H1 (cell line): ENCODE results near the gene RAB44. TPM values are rescaled to one million over a fixed set of nuclear protein-coding genes. Genes with fewer than 3 reads are reported as not detected.

ENCODE experiments used
- CTCF ChIA-PET: fragments of 300-600 bp; sonication (Branson Sonifier 250); formaldehyde crosslinking; loops from one replicate; lab custom pipeline; 2021; ENCODE audit not compliant: partially characterized antibody; lab: Charles Lee
- POLR2A ChIA-PET: fragments of 300-600 bp; sonication (Branson Sonifier 250); formaldehyde crosslinking; loops from one replicate; lab custom pipeline; 2021; ENCODE audit warnings: inconsistent platforms; ENCODE audit not compliant: partially characterized antibody; lab: Charles Lee
- DNase-seq, 2 experiments: peaks; one replicate each; pipeline versions ENCODE4 v3.0.0 to v3.0.0-alpha.2; 2010 to 2022; ENCODE audit warnings: low spot score in 2 of 2, low read depth in 1 of 2, mixed read lengths in 1 of 2
- FAIRE-seq: peaks from 2 replicates; lab custom pipeline; 2011; peaks lifted over from hg19 to GRCh38; lab: Jason Lieb, UNC
- H2AFZ ChIP-seq: 2 replicates; pipeline ENCODE4 v1.8.1; 2012; ENCODE audit warnings: low read length, inconsistent platforms
- H2AK5ac ChIP-seq: 2 replicates; pipeline ENCODE4 v1.6.1; 2013; ENCODE audit warnings: low read depth, low read length
- H2BK120ac ChIP-seq: replicated peaks from 2 replicates; pipeline ENCODE3; 2013; ENCODE audit warnings: low read depth, low read length, inconsistent platforms
- H2BK12ac ChIP-seq: 2 replicates; pipeline ENCODE4 v1.6.1; 2013; ENCODE audit warnings: low read depth, low read length
- H2BK15ac ChIP-seq: 2 replicates; pipeline ENCODE4 v1.6.1; 2013; ENCODE audit warnings: low read length
- H2BK20ac ChIP-seq: 2 replicates; pipeline ENCODE4 v1.6.1; 2013; ENCODE audit warnings: low read length
- H2BK5ac ChIP-seq: 2 replicates; pipeline ENCODE4 v1.6.1; 2013; ENCODE audit warnings: low read depth, low read length
- H3K14ac ChIP-seq: 2 replicates; pipeline ENCODE4 v1.6.1; 2013; ENCODE audit warnings: inconsistent platforms; ENCODE audit not compliant: insufficient read length
- H3K18ac ChIP-seq: 2 replicates; pipeline ENCODE4 v1.6.1; 2013; ENCODE audit warnings: low read length; ENCODE audit errors: extremely low read depth
- H3K23ac ChIP-seq: 2 replicates; pipeline ENCODE4 v1.6.1; 2013; ENCODE audit warnings: inconsistent platforms; ENCODE audit not compliant: insufficient read length
- H3K23me2 ChIP-seq: 2 replicates; pipeline ENCODE4 v1.6.1; 2013; ENCODE audit warnings: low read depth, low read length
- H3K27ac ChIP-seq: 2 replicates; pipeline ENCODE4 v1.6.1; 2011; ENCODE audit warnings: low read depth, low read length, inconsistent platforms
- H3K27me3 ChIP-seq, 4 experiments: replicated peaks in 1 of 4; 1 replicate in 1 of 4; 2 replicates in 3 of 4; pipeline versions ENCODE4 v1.6.1 to v1.8.1; 2011 to 2013; ENCODE audit warnings: low read length in 3 of 4, mild to moderate bottlenecking in 3 of 4, inconsistent platforms in 2 of 4, mixed read lengths in 2 of 4, moderate library complexity in 1 of 4; ENCODE audit not compliant: control insufficient read depth in 3 of 4, insufficient read depth in 3 of 4; ENCODE audit errors: extremely low read depth in 1 of 4
- H3K36me3 ChIP-seq, 4 experiments: 2 replicates each; pipeline versions ENCODE4 v1.6.1 to v1.8.1; 2011 to 2013; ENCODE audit warnings: mild to moderate bottlenecking in 4 of 4, low read length in 3 of 4, moderate library complexity in 2 of 4, control low read depth in 1 of 4, inconsistent platforms in 1 of 4; ENCODE audit not compliant: insufficient read depth in 4 of 4, control insufficient read depth in 2 of 4
- H3K4ac ChIP-seq: replicated peaks from 2 replicates; pipeline ENCODE3; 2013; ENCODE audit warnings: low read length, low read depth, mixed read lengths, inconsistent platforms; ENCODE audit not compliant: insufficient read length
- H3K4me1 ChIP-seq, 4 experiments: replicated peaks in 1 of 4; 1 replicate in 1 of 4; 2 replicates in 3 of 4; pipeline versions ENCODE4 v1.6.1 to v1.8.1; 2011 to 2013; ENCODE audit warnings: low read length in 3 of 4, inconsistent platforms in 2 of 4, mixed read lengths in 1 of 4; ENCODE audit not compliant: insufficient read depth in 4 of 4, control insufficient read depth in 3 of 4
- H3K4me2 ChIP-seq, 2 experiments: 2 replicates each; pipeline versions ENCODE4 v1.6.1 to v1.8.1; 2011 to 2013; ENCODE audit warnings: low read depth in 2 of 2, low read length in 2 of 2, control low read depth in 1 of 2, inconsistent platforms in 1 of 2, mild to moderate bottlenecking in 1 of 2; ENCODE audit not compliant: insufficient read depth in 1 of 2
- H3K4me3 ChIP-seq, 4 experiments: fragments of 200-600, 300-600 bp in 1 of 4; sonication (generic), shearing (Covaris generic), sonication (Bioruptor Twin) in 1 of 4; 2 replicates each; pipeline versions ENCODE4 v1.5.1 to v1.8.1; 2011 to 2016; ENCODE audit warnings: low read length in 4 of 4, low read depth in 3 of 4, control low read depth in 2 of 4, inconsistent platforms in 2 of 4, mild to moderate bottlenecking in 2 of 4, mixed read lengths in 1 of 4, moderate library complexity in 1 of 4; ENCODE audit not compliant: insufficient read depth in 2 of 4; ENCODE audit errors: extremely low read depth in 1 of 4
- H3K56ac ChIP-seq: replicated peaks from 2 replicates; pipeline ENCODE3; 2013; ENCODE audit warnings: low read depth, mild to moderate bottlenecking, mixed read lengths, low read length, inconsistent platforms; ENCODE audit not compliant: insufficient read length
- H3K79me1 ChIP-seq: 2 replicates; pipeline ENCODE4 v1.6.1; 2013; ENCODE audit warnings: low read depth, low read length, control low read depth
- H3K79me2 ChIP-seq, 2 experiments: 2 replicates each; pipeline versions ENCODE4 v1.6.1 to v1.8.1; 2012 to 2013; ENCODE audit warnings: low read length in 2 of 2, mild to moderate bottlenecking in 2 of 2, inconsistent platforms in 1 of 2; ENCODE audit not compliant: insufficient read depth in 2 of 2, control insufficient read depth in 1 of 2
- H3K9ac ChIP-seq, 4 experiments: replicated peaks in 1 of 4; 1 replicate in 1 of 4; 2 replicates in 3 of 4; pipeline versions ENCODE4 v1.6.1 to v1.8.1; 2011 to 2013; ENCODE audit warnings: low read depth in 3 of 4, low read length in 3 of 4, control low read depth in 2 of 4, mild to moderate bottlenecking in 2 of 4, moderate library complexity in 2 of 4, inconsistent platforms in 1 of 4; ENCODE audit errors: extremely low read depth in 1 of 4
- H3K9me3 ChIP-seq, 2 experiments: 2 replicates each; pipeline versions ENCODE4 v1.6.1 to v1.8.1; 2012 to 2013; ENCODE audit warnings: mild to moderate bottlenecking in 2 of 2, moderate library complexity in 2 of 2, control low read depth in 1 of 2, inconsistent platforms in 1 of 2, low read depth in 1 of 2, low read length in 1 of 2, mixed read lengths in 1 of 2; ENCODE audit not compliant: insufficient read depth in 2 of 2
- H4K20me1 ChIP-seq, 2 experiments: replicated peaks in 1 of 2; 2 replicates each; pipeline versions ENCODE3 to v1.8.1; 2011 to 2013; ENCODE audit warnings: inconsistent platforms in 2 of 2, low read length in 2 of 2, mild to moderate bottlenecking in 1 of 2; ENCODE audit not compliant: insufficient read depth in 2 of 2, control insufficient read depth in 1 of 2
- H4K5ac ChIP-seq: 2 replicates; pipeline ENCODE4 v1.6.1; 2013; ENCODE audit warnings: low read length, low read depth, mixed read lengths, inconsistent platforms; ENCODE audit not compliant: insufficient read length
- H4K8ac ChIP-seq: 2 replicates; pipeline ENCODE4 v1.8.0; 2013; ENCODE audit warnings: mild to moderate bottlenecking, moderate library complexity, low read length, inconsistent platforms; ENCODE audit not compliant: insufficient read depth; ENCODE audit errors: extremely low read depth
- H4K91ac ChIP-seq: replicated peaks from 2 replicates; pipeline ENCODE3; 2013; ENCODE audit warnings: low read length, mixed read lengths, inconsistent platforms; ENCODE audit not compliant: insufficient read length
- CBX8 ChIP-seq: fragments of 300-800, 300-1000 bp; sonication (generic); IDR thresholded peaks from 2 replicates; pipeline ENCODE4 v1.7.1; 2016; ENCODE audit warnings: low read depth, low read length, borderline replicate concordance
- CTBP2 ChIP-seq: IDR thresholded peaks from 2 replicates; pipeline ENCODE4 v1.7.0; 2011; ENCODE audit warnings: borderline replicate concordance, mild to moderate bottlenecking, moderate library complexity, mixed read lengths, low read length; ENCODE audit not compliant: insufficient read depth, insufficient read length
- EGR1 ChIP-seq: IDR thresholded peaks from 2 replicates; pipeline ENCODE4 v1.6.1; 2011; ENCODE audit warnings: low read depth, low read length, borderline replicate concordance
- EZH2 ChIP-seq: fragments of 200-600 bp; sonication (generic); IDR thresholded peaks from 2 replicates; pipeline ENCODE4 v1.7.1; 2012; ENCODE audit warnings: low read depth, mild to moderate bottlenecking, moderate library complexity, low read length, inconsistent platforms; ENCODE audit not compliant: severe bottlenecking
- HDAC6 ChIP-seq: IDR thresholded peaks from one replicate; pipeline ENCODE4 v1.7.1; 2012; ENCODE audit warnings: low read depth, mild to moderate bottlenecking, inconsistent platforms, low read length, moderate library complexity
- NANOG ChIP-seq: IDR thresholded peaks from 2 replicates; pipeline ENCODE4 v1.6.1; 2011; ENCODE audit warnings: low read length, low read depth, mild to moderate bottlenecking, inconsistent platforms; ENCODE audit not compliant: insufficient read depth, poor library complexity, severe bottlenecking
- RAD21 ChIP-seq, 2 experiments: IDR thresholded peaks in 1 of 2; conservative IDR thresholded peaks in 1 of 2; 2 replicates each; pipeline ENCODE4 v1.6.1; 2011; ENCODE audit warnings: low read depth in 2 of 2, low read length in 2 of 2, improper control_type of control experiment in 1 of 2, inconsistent platforms in 1 of 2, mild to moderate bottlenecking in 1 of 2, moderate library complexity in 1 of 2
- RFX5 ChIP-seq: IDR thresholded peaks from 2 replicates; pipeline ENCODE4 v1.6.1; 2011; ENCODE audit warnings: low read depth, low read length, improper control_type of control experiment, borderline replicate concordance
- SIRT6 ChIP-seq: IDR thresholded peaks from one replicate; pipeline ENCODE4 v1.7.1; 2012; ENCODE audit warnings: low read length, inconsistent platforms
- WGBS, 2 experiments: shearing (Covaris generic) in 1 of 2; methylation state at CpG; one replicate each; pipeline versions ENCODE4 v1.1.6 to v1.1.7; 2013 to 2015; ENCODE audit warnings: low lambda C conversion rate in 2 of 2, mixed read lengths in 2 of 2, inconsistent platforms in 1 of 2, low coverage in 1 of 2, missing lambda C conversion rate in 1 of 2; ENCODE audit not compliant: insufficient replicate concordance in 2 of 2, insufficient coverage in 1 of 2, insufficient read length in 1 of 2; ENCODE audit errors: extremely low coverage in 1 of 2, missing lambda C conversion rate in 1 of 2; 5-methylcytosine and 5-hydroxymethylcytosine counted together
- polyA plus RNA-seq, 7 experiments: library from polyadenylated mRNA; depleted of rRNA in 3 of 7; stranded (reverse) in 5 of 7; unstranded in 2 of 7; fragments of >200 nt in 5 of 7; fragments of 200-250 nt in 2 of 7; gene quantifications; 1 replicate in 5 of 7; 2 replicates in 1 of 7; 4 replicates in 1 of 7; pipeline versions ENCODE4 v1.2.1 to v1.2.3, GENCODE V29; 2011 to 2013; ENCODE audit warnings: missing spikeins in 2 of 7, mixed read lengths in 2 of 7
- total RNA-seq: library from RNA; stranded (reverse); fragmentation: NEBNext Ultra II Directional; extraction: Animal tissue kit (Norgen Biotek cat#: 25700); gene quantifications from 2 replicates; pipeline ENCODE4 v1.2.1, GENCODE V29; 2021
- TF ChIP-seq, protein P1 (sequence below): IDR thresholded peaks from 2 replicates; pipeline ENCODE4 v1.6.1; 2012; ENCODE audit warnings: low read length, inconsistent platforms

Gene RAB44
- total and polyA plus RNA-seq, 2 of the 8 experiments (the other 6 are each of a cell fraction or from before 2014, with no cell fraction given) = 0.02 TPM; not detected in 1

DNA sequence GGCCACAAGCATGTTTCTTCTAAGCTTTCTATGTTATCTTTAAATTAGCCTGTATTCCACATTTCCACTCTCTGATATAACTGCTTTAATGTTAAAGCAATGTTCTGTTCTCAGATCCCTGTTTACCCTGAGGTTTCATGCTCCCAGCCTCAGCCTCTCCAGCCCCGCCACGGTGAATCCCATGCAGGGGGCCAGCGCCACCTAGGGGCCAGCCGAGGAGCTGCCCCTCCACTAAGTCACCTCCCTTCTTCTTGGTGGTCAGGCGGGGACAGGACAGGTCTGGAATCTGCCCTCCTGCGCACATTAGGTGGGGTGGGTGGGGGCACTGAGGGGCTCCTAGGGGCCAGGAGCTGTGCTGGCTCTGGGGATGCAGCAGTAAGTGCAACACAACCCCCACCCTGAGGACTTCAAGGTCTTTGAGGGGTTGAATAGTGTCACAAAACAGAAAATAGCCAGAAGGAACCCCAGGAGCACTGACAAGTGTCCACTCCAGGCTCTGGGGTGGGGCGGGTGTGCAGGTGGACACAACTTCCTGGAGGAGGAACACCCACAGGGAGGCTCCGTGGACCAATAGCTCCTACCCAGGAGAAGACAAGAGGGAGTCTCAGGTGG, 61.6 kb downstream of the RAB44 start:
- no peak overlapping the region for H2AFZ ChIP-seq
- FAIRE-seq = no peak
- 18% methylated on average over 7 of the region's 8 CpGs; no CpG with 5 or more reads in 1 of the 2 experiments for WGBS, 2 experiments
- TF ChIP-seq CBX8 (no peak), CTBP2 (no peak), HDAC6 (no peak), SIRT6 (no peak), RFX5 (no peak), NANOG (no peak), EZH2 (no peak), RAD21 (IDR thresholded peaks at IDR 0.05 in 1 of 2, conservative IDR thresholded peaks at IDR 0.05 in 1 of 2; ENCODE audit: low read depth in 2 of 2, low read length in 2 of 2) (peak; percentile 88 to 92), EGR1 (no peak)
- TF ChIP-seq, protein P1, sequence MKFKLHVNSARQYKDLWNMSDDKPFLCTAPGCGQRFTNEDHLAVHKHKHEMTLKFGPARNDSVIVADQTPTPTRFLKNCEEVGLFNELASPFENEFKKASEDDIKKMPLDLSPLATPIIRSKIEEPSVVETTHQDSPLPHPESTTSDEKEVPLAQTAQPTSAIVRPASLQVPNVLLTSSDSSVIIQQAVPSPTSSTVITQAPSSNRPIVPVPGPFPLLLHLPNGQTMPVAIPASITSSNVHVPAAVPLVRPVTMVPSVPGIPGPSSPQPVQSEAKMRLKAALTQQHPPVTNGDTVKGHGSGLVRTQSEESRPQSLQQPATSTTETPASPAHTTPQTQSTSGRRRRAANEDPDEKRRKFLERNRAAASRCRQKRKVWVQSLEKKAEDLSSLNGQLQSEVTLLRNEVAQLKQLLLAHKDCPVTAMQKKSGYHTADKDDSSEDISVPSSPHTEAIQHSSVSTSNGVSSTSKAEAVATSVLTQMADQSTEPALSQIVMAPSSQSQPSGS = no peak

More for the DNA sequence above, 61.6 kb downstream of the RAB44 start:
- Histone ChIP-seq H2BK15ac (no peak overlapping the region), H2BK5ac (no peak overlapping the region), H3K56ac (no peak overlapping the region), H3K27ac (no peak overlapping the region), H2BK12ac (peak overlapping the region; percentile 29; the same call in 1 of the 2 replicates), H3K4me2 (no peak overlapping the region), H3K27me3 (no peaks in the 10 kb centered on the region), H3K4ac (no peak overlapping the region), H4K5ac (no peak overlapping the region), H4K20me1 (peaks cover 0 to 2% of the 10 kb centered on the region in 2 experiments), H2BK120ac (no peak overlapping the region), H3K9ac (no peak overlapping the region), H3K23ac (no peak overlapping the region), H3K36me3 (no peaks in the 10 kb centered on the region), H3K23me2 (no peaks in the 10 kb centered on the region), H3K4me1 (peaks cover 0 to 8% (median 2%) of the 10 kb centered on the region in 4 experiments; a peak in 3 of 7 replicates), H3K79me2 (no peaks in the 10 kb centered on the region), H3K4me3 (no peak overlapping the region), H3K9me3 (no peaks in the 10 kb centered on the region), H2BK20ac (no peak overlapping the region), H3K79me1 (no peaks in the 10 kb centered on the region), H2AK5ac (no peak overlapping the region), H3K18ac (peak overlapping the region; percentile 24; the same call in 1 of the 2 replicates), H4K91ac (no peak overlapping the region), H3K14ac (no peak overlapping the region), H4K8ac (no peak overlapping the region)
- POLR2A ChIA-PET = interaction anchor here (0.6 to 1.6 kb wide), 7 partner anchors 19 to 166 kb away, joined by 3 to 5 read pairs (median 3); partner anchors contain the start of gene PPIL1
- DNase-seq = peak; percentile 23 to 94
- CTCF ChIA-PET = interaction anchor here (0.6 to 5.3 kb wide), 53 partner anchors 8 to 864 kb away, joined by 3 to 83 read pairs (median 4); partner anchors contain the start of genes C6orf89, CDKN1A, PPIL1 and RAB44
